Chondrocyte (in vitro differentiated cells): ENCODE data around the gene SINHCAF. TPM values are rescaled to one million over a fixed set of nuclear protein-coding genes. Genes with fewer than 3 reads are reported as not detected.

Experiments used
- DNase-seq: peaks from one replicate; pipeline ENCODE4 v3.0.0; 2021; ENCODE audit warnings: mixed read lengths, low spot score
- H3K27ac Mint-ChIP-seq: one replicate; pipeline ENCODE4 v1.8.0; 2021; ENCODE audit warnings: mild to moderate bottlenecking, moderate library complexity, mixed read lengths; ENCODE audit not compliant: unreplicated experiment
- H3K27me3 Mint-ChIP-seq: 2 replicates; pipeline ENCODE4 v1.8.0; 2021; ENCODE audit warnings: low read depth, mixed read lengths
- H3K36me3 Mint-ChIP-seq: 2 replicates; pipeline ENCODE4 v1.8.0; 2021; ENCODE audit warnings: low read depth, mixed read lengths
- H3K4me1 Mint-ChIP-seq: 2 replicates; pipeline ENCODE4 v1.8.0; 2021; ENCODE audit warnings: low read depth, mild to moderate bottlenecking, mixed read lengths
- H3K4me3 Mint-ChIP-seq: one replicate; pipeline ENCODE4 v1.8.0; 2021; ENCODE audit warnings: mild to moderate bottlenecking, moderate library complexity, mixed read lengths; ENCODE audit not compliant: unreplicated experiment
- H3K9me3 Mint-ChIP-seq: 2 replicates; pipeline ENCODE4 v1.8.0; 2021; ENCODE audit warnings: low read depth, mixed read lengths
- total RNA-seq: library from RNA; stranded (reverse); gene quantifications from 3 replicates; pipeline ENCODE4 v1.2.1, GENCODE V29; 2021
- TF ChIP-seq, protein P1 (sequence below): fragments of 200-600 bp; sonication (generic); IDR thresholded peaks from 2 replicates; pipeline ENCODE4 v1.5.0; 2021; ENCODE audit warnings: antibody characterized with exemption, mild to moderate bottlenecking, moderate library complexity

Gene SINHCAF
- total RNA-seq, 1 donor from 2014 or later: 32.5 TPM

DNA sequence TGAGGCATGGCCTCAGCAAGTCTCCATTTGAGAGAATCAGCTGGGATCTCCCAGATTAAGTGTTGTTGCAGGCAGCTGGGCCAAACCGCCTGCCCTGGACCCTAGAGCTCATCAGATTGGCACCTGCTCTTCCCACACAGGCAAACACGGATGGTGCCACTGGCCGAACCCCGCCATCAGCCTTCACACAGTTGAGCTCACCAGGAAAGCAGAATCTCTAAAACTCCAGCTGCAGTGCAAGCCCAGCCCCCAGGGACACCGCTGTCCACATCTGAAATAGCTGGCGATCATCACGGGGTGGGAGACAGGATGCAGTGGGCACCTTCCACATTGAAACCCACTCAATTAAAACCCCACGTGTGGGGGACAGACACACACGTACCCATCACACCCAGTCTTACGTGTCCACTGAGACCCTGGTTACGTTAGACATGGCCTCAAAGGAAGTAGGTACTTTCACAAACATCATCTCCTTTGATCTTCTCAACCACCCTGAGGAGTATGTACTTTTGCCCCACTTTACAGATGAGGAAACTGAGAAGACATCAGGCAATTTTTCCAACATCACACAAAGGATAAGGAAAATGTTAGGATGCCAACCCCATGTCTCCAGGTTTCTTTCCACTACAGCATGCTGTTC is 88.8 kb downstream of the SINHCAF start:
- TF ChIP-seq, protein P1, sequence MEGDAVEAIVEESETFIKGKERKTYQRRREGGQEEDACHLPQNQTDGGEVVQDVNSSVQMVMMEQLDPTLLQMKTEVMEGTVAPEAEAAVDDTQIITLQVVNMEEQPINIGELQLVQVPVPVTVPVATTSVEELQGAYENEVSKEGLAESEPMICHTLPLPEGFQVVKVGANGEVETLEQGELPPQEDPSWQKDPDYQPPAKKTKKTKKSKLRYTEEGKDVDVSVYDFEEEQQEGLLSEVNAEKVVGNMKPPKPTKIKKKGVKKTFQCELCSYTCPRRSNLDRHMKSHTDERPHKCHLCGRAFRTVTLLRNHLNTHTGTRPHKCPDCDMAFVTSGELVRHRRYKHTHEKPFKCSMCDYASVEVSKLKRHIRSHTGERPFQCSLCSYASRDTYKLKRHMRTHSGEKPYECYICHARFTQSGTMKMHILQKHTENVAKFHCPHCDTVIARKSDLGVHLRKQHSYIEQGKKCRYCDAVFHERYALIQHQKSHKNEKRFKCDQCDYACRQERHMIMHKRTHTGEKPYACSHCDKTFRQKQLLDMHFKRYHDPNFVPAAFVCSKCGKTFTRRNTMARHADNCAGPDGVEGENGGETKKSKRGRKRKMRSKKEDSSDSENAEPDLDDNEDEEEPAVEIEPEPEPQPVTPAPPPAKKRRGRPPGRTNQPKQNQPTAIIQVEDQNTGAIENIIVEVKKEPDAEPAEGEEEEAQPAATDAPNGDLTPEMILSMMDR: no peak
- Mint-ChIP-seq H3K36me3 (no peaks in the 10 kb centered on the region), H3K27me3 (peaks cover 52% of the 10 kb centered on the region), H3K4me3 (no peak overlapping the region), H3K4me1 (peaks cover 15% of the 10 kb centered on the region), H3K9me3 (no peaks in the 10 kb centered on the region), H3K27ac (no peak overlapping the region)
- no peak for DNase-seq

DNA sequence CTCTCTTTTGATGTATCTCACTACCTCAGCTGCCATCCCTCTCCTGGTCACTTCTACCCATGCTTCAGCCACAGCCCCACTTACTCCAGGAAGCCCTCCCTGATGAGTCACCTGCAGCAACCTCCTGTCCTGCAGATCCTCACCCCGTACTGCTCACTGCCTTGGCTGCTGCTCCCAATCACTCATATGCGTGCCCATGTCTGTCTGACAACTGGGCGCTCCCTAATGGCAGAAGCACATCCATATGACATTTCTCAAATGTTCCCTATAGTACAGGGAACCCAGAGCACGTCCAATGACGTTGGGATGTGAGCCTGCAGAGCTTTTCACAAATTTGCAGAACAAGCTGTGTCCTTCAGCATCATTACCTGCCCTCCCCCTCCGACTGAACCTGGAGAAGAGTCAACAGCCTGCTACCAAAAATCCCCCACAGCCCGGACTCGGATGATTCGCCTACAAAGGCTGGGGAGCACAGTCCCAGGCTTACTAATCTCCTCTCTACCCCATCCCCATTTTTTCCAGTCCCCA is 90.0 kb downstream of the SINHCAF start:
- TF ChIP-seq, protein P1: no peak
- H3K4me3 Mint-ChIP-seq: no peak overlapping the region
- no peak overlapping the region for H3K27ac Mint-ChIP-seq
- H3K9me3 Mint-ChIP-seq: peaks cover 8% of the 10 kb centered on the region
- peaks cover 15% of the 10 kb centered on the region for H3K4me1 Mint-ChIP-seq
- H3K27me3 Mint-ChIP-seq: peaks cover 50% of the 10 kb centered on the region
- DNase-seq: no peak
- peaks cover 2% of the 10 kb centered on the region for H3K36me3 Mint-ChIP-seq

DNA sequence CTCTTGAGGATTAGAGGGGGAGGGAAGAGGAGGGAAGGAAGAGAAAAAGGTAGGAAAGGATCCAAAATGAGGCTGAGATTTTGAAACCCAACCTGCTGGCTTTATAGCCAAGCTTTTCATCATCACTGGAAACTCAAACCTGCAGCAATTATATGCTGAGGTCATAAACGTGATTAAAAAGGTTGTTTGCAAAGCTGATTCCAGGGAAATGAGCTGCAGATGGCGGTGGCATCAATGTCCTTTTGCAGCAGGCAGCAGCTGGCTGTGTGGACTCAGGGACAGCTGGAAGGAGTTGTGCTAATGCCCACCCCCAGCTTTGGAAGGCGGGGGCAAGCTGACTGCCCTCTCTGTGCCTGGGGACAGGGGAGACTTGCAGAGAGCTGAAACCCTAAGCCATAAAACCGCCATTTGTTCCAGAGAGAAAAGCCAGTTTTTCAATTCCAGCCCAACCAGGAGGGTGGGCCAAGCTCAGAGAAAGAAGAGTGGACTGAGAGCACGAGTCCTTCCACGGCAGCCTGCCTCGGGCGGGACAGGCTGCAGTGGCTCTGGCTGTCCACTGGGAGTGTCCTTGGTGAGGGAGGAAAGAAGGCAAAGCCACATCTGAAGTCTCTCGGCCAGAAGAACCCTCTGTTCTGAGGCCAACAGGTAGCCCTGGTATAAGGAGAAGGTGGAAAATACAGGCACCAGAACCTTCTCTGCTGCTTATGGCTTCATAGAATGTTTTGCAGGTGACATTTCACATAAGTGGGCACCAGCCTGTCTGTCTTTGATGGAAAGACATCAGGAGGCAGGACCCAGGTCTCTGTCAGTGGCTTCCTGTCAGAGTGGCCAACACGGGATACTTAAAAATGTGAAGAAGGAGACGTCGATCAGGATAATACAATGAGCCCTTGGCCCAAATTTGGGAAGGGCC is 90.7 kb downstream of the SINHCAF start:
- TF ChIP-seq, protein P1: peak; percentile 75
- peaks cover 2% of the 10 kb centered on the region for H3K36me3 Mint-ChIP-seq
- peaks cover 15% of the 10 kb centered on the region for H3K4me1 Mint-ChIP-seq
- no peak overlapping the region for H3K27ac Mint-ChIP-seq
- H3K27me3 Mint-ChIP-seq: peaks cover 45% of the 10 kb centered on the region
- peaks cover 8% of the 10 kb centered on the region for H3K9me3 Mint-ChIP-seq
- DNase-seq: no peak
- H3K4me3 Mint-ChIP-seq: peak overlapping the region; percentile 25

DNA sequence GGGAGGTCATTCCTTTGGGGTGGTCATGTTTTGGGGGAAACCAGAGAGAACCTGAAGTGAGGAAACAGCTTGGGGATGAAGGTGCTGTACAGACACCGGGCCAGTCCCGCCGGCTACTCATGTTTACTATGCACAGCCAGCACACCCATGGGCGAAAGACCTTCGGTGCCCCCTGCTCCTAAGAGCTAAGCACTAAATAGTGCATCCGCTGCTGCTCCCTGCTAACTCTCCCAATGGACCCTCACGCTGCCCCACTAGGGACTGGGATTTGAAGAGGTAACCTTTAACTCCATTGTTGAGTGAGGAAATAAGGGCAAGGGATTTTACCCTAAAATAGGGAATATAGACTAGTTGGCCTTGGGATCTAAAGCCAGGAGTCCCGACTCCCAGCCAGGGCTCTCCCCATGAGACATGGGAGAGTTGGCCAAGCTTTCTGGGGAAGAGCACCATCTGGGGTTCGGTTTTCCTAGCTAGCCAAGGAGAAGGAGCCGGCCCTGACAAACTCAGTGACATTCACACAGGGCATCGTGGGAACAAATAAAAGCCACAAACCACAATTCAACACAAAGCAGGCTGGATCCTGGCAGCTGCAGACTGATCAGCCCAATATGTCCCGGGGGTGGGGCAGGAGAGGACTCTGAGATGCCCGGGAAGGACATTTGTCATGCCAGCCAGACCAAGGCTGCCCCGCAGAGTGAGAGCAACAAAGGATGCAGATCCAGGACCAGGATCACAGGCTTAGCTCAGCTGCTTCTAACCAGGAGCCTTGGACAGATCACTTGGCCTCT is 91.7 kb downstream of the SINHCAF start:
- H3K36me3 Mint-ChIP-seq: peaks cover 2% of the 10 kb centered on the region
- peaks cover 45% of the 10 kb centered on the region for H3K27me3 Mint-ChIP-seq
- H3K9me3 Mint-ChIP-seq: peaks cover 8% of the 10 kb centered on the region
- H3K27ac Mint-ChIP-seq: no peak overlapping the region
- DNase-seq: no peak
- no peak overlapping the region for H3K4me3 Mint-ChIP-seq
- TF ChIP-seq, protein P1: no peak
- peaks cover 15% of the 10 kb centered on the region for H3K4me1 Mint-ChIP-seq
